Measurements from ENCODE around the gene STK17B. TPM values are rescaled to one million over a fixed set of nuclear protein-coding genes. Genes with fewer than 3 reads are reported as not detected.
A peak's percentile ranks its signal among the peaks of the same experiment; 100 is the strongest.

STK17B gene
- total and polyA plus RNA-seq, 9 of the 15 experiments (the other 6 are each of a cell fraction or from before 2014, with no cell fraction given) = 2.3 to 17.7 (median 8.5) TPM

DNA sequence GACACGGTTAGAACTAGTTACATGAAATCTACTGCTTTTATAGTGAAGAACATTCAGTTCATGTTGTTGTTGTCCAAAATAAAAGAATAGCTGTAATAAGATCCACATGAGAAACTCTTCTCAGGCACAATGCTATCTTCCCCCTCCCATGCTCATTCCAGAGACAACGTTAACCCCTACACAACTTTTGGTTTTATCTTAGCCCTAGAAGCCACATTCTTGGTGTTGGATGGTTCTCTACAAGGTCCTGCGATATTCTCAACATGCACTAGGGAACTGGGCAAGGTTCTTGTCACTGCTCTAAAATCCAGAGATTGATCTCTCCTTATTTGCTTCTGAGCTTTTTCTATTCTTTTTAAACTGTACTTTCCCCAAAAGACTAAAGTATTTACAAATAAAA lies 51.5 kb downstream of the STK17B start:
- H3K27me3 ChIP-seq (ENCODE audit: control insufficient read depth in 2 of 2, insufficient read depth in 2 of 2, low read length in 2 of 2) = no peaks in the 10 kb centered on the region
- WGBS (ENCODE audit: insufficient coverage, low coverage, missing lambda C conversion rate) = 11% methylated on average over 3 of the region's 3 CpGs
- no peaks in the 10 kb centered on the region for H3K36me3 ChIP-seq (ENCODE audit: control insufficient read depth, insufficient read depth, low read length)
- peaks cover 6 to 16% of the 10 kb centered on the region in 2 experiments; a peak in 3 of 5 replicates for H3K4me1 ChIP-seq (replicated peaks in 1 of 2; ENCODE audit: control insufficient read depth in 2 of 2, insufficient read depth in 2 of 2, low read length in 2 of 2)
- H3K4me2 ChIP-seq (ENCODE audit: insufficient read depth, low read length) = no peak overlapping the region
- TF ChIP-seq, protein P1, sequence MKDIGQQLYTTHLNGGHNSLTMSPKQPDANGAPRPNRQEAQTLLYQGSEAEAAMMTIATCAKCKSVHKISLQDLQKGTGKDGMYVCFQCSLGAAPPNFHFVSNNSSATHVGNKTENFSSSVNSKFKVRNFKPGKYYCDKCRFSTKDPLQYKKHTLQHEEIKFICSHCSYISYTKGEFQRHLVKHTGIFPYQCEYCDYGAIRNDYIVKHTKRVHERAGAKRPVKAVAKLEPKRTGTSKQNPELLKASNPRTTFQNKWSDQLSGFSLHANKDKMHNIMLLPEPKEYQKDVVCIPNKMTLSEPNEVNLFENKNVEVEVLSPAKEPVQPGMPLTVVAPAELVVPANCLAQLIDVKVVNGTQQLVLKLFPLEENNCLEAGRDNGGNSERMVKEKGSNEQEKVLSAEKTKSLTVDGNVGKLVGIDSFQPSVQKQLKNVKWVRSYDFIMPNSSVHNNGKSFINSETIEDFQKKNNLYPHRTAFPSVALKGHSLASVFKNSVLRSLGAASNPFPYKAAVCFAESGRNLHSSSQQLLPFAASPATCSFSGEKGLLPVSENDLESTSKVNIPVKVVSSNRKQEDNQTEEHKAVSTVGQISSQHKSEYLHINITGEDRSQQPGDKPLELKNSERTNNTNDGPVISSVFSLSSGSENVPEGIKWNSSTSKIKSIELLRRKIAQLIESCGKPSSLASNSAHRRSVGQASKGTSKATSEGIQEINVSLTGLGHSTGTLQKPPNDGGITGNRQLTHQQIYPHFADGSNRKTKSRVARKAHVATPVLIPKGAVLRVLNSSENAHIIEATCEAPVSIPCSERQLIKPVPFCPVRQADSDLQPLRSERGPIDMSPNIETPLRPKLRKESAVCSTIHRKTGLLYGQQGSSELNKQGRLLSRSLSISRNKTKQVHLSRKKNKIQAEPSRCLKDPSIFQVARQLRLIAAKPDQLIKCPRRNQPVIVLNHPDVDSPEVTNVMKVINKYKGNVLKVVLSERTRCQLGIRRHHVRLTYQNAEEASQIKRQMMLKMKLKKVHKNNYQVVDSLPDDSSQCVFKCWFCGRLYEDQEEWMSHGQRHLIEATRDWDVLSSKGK (CRISPR knock-in tag; IDR thresholded peaks at IDR 0.05) = no peak
- TF ChIP-seq NR2F6 (CRISPR knock-in tag; IDR thresholded peaks at IDR 0.05) (no peak), MXI1 (IDR thresholded peaks at IDR 0.05; ENCODE audit: low read depth, low read length) (no peak), CCNT2 (IDR thresholded peaks at IDR 0.05; ENCODE audit: borderline replicate concordance, extremely low read depth, insufficient read length, low read depth, low read length) (no peak), HIVEP1 (CRISPR knock-in tag; IDR thresholded peaks at IDR 0.05) (no peak), ZNF57 (CRISPR knock-in tag; IDR thresholded peaks at IDR 0.05) (no peak), ZBTB8A (IDR thresholded peaks at IDR 0.05; ENCODE audit: partially characterized antibody) (no peak), EHMT2 (IDR thresholded peaks at IDR 0.05) (0 out of 2 replicates have a peak, but pooled peaks have one; percentile 45), DDX20 (tag; IDR thresholded peaks at IDR 0.05; ENCODE audit: low read depth) (no peak), ZFP36 (IDR thresholded peaks at IDR 0.05; ENCODE audit: low read depth, low read length, partially characterized antibody) (peak; percentile 54)
- TF ChIP-seq, protein P2, sequence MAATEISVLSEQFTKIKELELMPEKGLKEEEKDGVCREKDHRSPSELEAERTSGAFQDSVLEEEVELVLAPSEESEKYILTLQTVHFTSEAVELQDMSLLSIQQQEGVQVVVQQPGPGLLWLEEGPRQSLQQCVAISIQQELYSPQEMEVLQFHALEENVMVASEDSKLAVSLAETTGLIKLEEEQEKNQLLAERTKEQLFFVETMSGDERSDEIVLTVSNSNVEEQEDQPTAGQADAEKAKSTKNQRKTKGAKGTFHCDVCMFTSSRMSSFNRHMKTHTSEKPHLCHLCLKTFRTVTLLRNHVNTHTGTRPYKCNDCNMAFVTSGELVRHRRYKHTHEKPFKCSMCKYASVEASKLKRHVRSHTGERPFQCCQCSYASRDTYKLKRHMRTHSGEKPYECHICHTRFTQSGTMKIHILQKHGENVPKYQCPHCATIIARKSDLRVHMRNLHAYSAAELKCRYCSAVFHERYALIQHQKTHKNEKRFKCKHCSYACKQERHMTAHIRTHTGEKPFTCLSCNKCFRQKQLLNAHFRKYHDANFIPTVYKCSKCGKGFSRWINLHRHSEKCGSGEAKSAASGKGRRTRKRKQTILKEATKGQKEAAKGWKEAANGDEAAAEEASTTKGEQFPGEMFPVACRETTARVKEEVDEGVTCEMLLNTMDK (IDR thresholded peaks at IDR 0.05; ENCODE audit: borderline replicate concordance, insufficient read depth, low read depth, low read length, poor library complexity, severe bottlenecking) = no peak
- no peaks in the 10 kb centered on the region for H3K79me2 ChIP-seq (ENCODE audit: control insufficient read depth, insufficient read depth, low read length)
- no peak overlapping the region for H3K4me3 ChIP-seq
- FAIRE-seq (no peak), ATAC-seq (peak; percentile 52), DNase-seq (ENCODE audit: extremely low read depth in 1 of 4, low spot score in 3 of 4) (no peak)
- H3K27ac ChIP-seq (ENCODE audit: extremely low read depth, low read depth, low read length) = no peak overlapping the region
- BruUV-seq (replicated peaks) = no TSS peak
- intact Hi-C loops (cut with micrococcal nuclease) = no loop called here
- H3K9ac ChIP-seq (ENCODE audit: insufficient read depth in 1 of 2, low read depth in 2 of 2, low read length in 2 of 2) = no peak overlapping the region
- peak overlapping the region; percentile 29; the same call in 1 of the 2 replicates for H2AFZ ChIP-seq (ENCODE audit: low read depth, low read length)
- no peaks in the 10 kb centered on the region for H4K20me1 ChIP-seq (replicated peaks; ENCODE audit: control insufficient read depth, insufficient read depth, low read length)
- POLR2A ChIA-PET = no interaction called here
- no peaks in the 10 kb centered on the region for H3K9me3 ChIP-seq (replicated peaks; ENCODE audit: control insufficient read depth, insufficient read depth, low read depth, low read length)
- in situ Hi-C loops (cut with MboI) = loop anchor here (5.0 kb wide), 1 partner anchor 43 kb away; no protein-coding TSS in a partner anchor
- H3K9me1 ChIP-seq (ENCODE audit: control insufficient read depth, insufficient read depth, low read length) = no peaks in the 10 kb centered on the region
- CTCF ChIA-PET (ENCODE audit: low intra/inter-chr PET ratio) = no interaction called here
